Esophagus muscularis mucosa (tissue), 4 donors: ENCODE results near the gene ARHGAP4. TPM values are rescaled to one million over a fixed set of nuclear protein-coding genes. Genes with fewer than 3 reads are reported as not detected.

ENCODE experiments used
- DNase-seq: peaks from one replicate; pipeline ENCODE4 v3.0.0-alpha.2; 2017; ENCODE audit errors: extremely low spot score
- H3K27ac ChIP-seq, 4 donors: fragments of 200-600 bp; sonication (generic); replicated peaks in 1 of 4; 1 replicate in 3 of 4; 2 replicates in 1 of 4; pipeline ENCODE4 v1.5.1; 2016 to 2019; ENCODE audit warnings: mild to moderate bottlenecking in 1 of 4
- H3K27me3 ChIP-seq, 4 donors: fragments of 200-600 bp; sonication (generic); one replicate each; pipeline versions ENCODE4 v1.5.1 to v1.6.0; 2016 to 2019
- H3K36me3 ChIP-seq, 4 donors: fragments of 200-600 bp; sonication (generic); one replicate each; pipeline ENCODE4 v1.5.1; 2016 to 2019
- H3K4me1 ChIP-seq, 4 donors: fragments of 200-600 bp; sonication (generic); one replicate each; pipeline ENCODE4 v1.5.1; 2016 to 2019
- H3K4me3 ChIP-seq, 4 donors: fragments of 200-600 bp; sonication (generic); 1 replicate in 2 of 4; 2 replicates in 2 of 4; pipeline ENCODE4 v1.5.1; 2016 to 2019; ENCODE audit warnings: mild to moderate bottlenecking in 4 of 4, moderate library complexity in 1 of 4
- H3K9me3 ChIP-seq, 4 donors: fragments of 200-600 bp; sonication (generic); 1 replicate in 3 of 4; 2 replicates in 1 of 4; pipeline ENCODE4 v1.5.1; 2016 to 2019
- EP300 ChIP-seq: sonication (generic); formaldehyde crosslinking; IDR thresholded peaks from one replicate; pipeline ENCODE4 v1.6.1; 2017; ENCODE audit warnings: antibody characterized with exemption
- POLR2A ChIP-seq: fragments of 450-650 bp; IDR thresholded peaks from one replicate; pipeline ENCODE4 v1.6.1; 2017; ENCODE audit warnings: antibody characterized with exemption, moderate library complexity, mild to moderate bottlenecking, low read depth
- POLR2AphosphoS5 ChIP-seq, 2 donors: sonication (generic); formaldehyde crosslinking; IDR thresholded peaks; one replicate each; pipeline ENCODE4 v1.6.1; 2017; ENCODE audit warnings: antibody characterized with exemption in 2 of 2
- WGBS: methylation state at CpG from one replicate; pipeline ENCODE4 v1.1.5; 2018; 5-methylcytosine and 5-hydroxymethylcytosine counted together
- intact Hi-C: fragments of 100-400 bp; cut with DNase I; formaldehyde crosslinking; loops from one replicate; pipeline ENCODE4 v1.15.1; 2023
- total RNA-seq, 4 donors: library from RNA; depleted of rRNA; stranded (reverse); fragments of >200 nt; gene quantifications; one replicate each; pipeline versions ENCODE4 v1.1.0 to v1.2.1, GENCODE V29; 2016
- TF ChIP-seq, protein P1 (sequence below), 3 experiments: fragments of 200-600 bp in 2 of 3; fragments of 450-650 bp in 1 of 3; sonication (generic) in 2 of 3; IDR thresholded peaks; one replicate each; pipeline ENCODE4 v1.5.1; 2017 to 2019; ENCODE audit warnings: antibody characterized with exemption in 3 of 3, mild to moderate bottlenecking in 2 of 3, moderate library complexity in 1 of 3

The ARHGAP4 gene
- total RNA-seq, 4 donors from 2014 or later: 15.9 to 22.4 (median 17.7) TPM

DNA sequence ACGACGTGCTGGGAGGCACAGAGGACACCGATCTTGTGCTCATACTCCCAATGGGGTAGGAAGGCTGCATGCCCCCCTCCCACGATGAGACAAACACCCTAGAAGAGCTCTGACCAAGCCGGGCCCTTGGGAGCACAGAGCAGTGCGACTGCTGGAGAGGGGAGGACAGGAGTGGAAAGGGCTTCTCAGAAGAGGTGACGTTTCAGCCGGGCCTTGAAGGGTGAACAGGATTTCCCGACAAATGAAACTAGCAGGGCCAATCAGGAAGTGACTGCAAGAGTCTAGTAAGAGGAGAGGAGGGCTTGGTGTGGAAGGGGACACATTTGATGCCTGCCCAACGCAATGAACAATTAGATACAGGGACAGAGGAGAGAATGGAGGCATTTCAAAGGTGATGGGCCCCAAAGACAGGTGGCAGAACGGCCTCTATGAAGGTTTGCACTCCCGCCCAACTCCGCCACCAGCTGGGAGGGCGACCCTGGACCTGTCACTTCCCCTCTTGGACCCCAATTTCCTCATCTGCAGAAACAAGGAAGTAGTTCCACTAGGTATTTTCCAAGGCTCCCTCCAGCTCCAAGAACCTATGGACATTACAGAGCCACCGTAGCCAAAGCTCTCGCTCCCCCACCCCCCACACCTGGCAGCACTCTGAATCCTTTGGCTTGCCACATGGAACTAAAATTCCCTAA is 41.6 kb upstream of the ARHGAP4 start:
- Histone ChIP-seq H3K4me3 (peak overlapping the region in 1 of 4 donors; percentile 16), H3K27ac (peak overlapping the region; percentile 95 to 99 (median 98)), H3K27me3 (no peaks in the 10 kb centered on the region), H3K4me1 (peaks cover 41 to 62% (median 54%) of the 10 kb centered on the region in 4 donors), H3K36me3 (peaks cover 0 to 19% (median 16%) of the 10 kb centered on the region in 4 donors), H3K9me3 (no peaks in the 10 kb centered on the region)
- no peak for TF ChIP-seq POLR2A
- TF ChIP-seq POLR2AphosphoS5 (IDR thresholded peaks at IDR 0.05): no peak
- TF ChIP-seq EP300: no peak
- TF ChIP-seq, protein P1, sequence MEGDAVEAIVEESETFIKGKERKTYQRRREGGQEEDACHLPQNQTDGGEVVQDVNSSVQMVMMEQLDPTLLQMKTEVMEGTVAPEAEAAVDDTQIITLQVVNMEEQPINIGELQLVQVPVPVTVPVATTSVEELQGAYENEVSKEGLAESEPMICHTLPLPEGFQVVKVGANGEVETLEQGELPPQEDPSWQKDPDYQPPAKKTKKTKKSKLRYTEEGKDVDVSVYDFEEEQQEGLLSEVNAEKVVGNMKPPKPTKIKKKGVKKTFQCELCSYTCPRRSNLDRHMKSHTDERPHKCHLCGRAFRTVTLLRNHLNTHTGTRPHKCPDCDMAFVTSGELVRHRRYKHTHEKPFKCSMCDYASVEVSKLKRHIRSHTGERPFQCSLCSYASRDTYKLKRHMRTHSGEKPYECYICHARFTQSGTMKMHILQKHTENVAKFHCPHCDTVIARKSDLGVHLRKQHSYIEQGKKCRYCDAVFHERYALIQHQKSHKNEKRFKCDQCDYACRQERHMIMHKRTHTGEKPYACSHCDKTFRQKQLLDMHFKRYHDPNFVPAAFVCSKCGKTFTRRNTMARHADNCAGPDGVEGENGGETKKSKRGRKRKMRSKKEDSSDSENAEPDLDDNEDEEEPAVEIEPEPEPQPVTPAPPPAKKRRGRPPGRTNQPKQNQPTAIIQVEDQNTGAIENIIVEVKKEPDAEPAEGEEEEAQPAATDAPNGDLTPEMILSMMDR (IDR thresholded peaks at IDR 0.05): no peak
- no peak for DNase-seq
- 67% methylated on average over 16 of the region's 16 CpGs for WGBS
- intact Hi-C loops: no loop called here

DNA sequence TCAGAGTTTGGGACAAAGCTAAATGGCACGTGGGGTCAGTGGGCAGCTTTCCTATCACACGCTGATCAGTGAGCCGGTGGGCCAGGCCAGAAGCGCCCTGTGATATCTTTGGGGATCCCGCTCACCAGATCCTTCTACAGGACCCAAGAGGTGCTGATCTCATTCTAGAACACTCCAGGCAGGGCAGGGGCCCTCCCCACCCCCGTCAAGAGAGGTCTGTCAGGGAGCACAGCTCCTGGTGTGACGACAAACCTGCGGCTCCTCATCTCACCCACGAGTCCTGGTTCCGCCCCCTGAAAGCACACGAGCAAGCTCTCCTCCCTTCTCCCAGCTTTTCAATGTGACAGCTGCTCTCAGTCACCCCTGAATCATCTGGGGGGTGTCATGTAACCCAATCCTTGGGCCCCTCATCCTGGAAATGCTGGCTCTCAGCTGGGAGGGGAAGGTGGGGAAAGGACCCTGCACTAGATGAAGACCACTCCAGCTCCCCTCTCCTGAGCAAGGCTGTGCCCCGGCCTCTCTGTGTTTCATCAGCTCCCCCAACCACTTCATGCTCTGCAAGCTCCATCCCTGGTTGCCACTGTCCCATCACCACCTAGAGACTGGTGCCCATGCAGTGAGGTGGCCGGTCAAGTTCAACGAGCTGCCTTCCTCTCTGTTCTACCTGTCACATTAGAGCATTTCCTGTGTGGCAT is 40.9 kb upstream of the ARHGAP4 start:
- peaks cover 41 to 62% (median 54%) of the 10 kb centered on the region in 4 donors for H3K4me1 ChIP-seq
- H3K27ac ChIP-seq: peak overlapping the region; percentile 95 to 99 (median 98)
- TF ChIP-seq, protein P1 (IDR thresholded peaks at IDR 0.05): no peak
- TF ChIP-seq POLR2AphosphoS5 (IDR thresholded peaks at IDR 0.05): no peak
- no peak for TF ChIP-seq EP300
- TF ChIP-seq POLR2A: no peak
- peak overlapping the region in 1 of 4 donors; percentile 16 for H3K4me3 ChIP-seq
- intact Hi-C loops: no loop called here
- H3K27me3 ChIP-seq: no peaks in the 10 kb centered on the region
- no peak for DNase-seq
- H3K36me3 ChIP-seq: peaks cover 3 to 26% (median 23%) of the 10 kb centered on the region in 4 donors
- H3K9me3 ChIP-seq: no peaks in the 10 kb centered on the region
- 69% methylated on average over 9 of the region's 14 CpGs for WGBS

DNA sequence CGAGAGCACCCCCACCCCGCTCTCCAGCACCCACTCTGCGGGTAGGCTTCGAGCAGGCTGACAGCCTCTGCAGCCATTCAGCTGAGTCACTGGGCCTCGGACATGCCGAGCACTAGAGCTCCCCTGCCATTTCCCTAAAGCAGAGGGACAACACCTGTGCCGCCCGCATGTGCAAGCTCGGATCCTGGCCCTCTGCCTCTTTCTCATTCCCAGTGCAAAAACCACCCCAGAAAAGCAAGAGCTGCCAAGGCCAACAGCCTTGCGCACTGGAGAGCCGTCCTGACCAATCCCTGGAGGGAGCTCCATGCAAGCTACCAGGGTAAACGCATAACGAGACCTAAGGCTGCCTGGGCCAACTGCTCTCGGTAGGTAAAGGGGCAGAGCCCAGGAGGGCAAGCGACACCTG is 40.2 kb upstream of the ARHGAP4 start:
- Histone ChIP-seq H3K9me3 (no peaks in the 10 kb centered on the region), H3K4me1 (peaks cover 41 to 62% (median 54%) of the 10 kb centered on the region in 4 donors), H3K36me3 (peaks cover 9 to 33% (median 30%) of the 10 kb centered on the region in 4 donors), H3K27me3 (no peaks in the 10 kb centered on the region), H3K27ac (peak overlapping the region; percentile 95 to 99 (median 98)), H3K4me3 (no peak overlapping the region)
- intact Hi-C loops: no loop called here
- no peak for TF ChIP-seq POLR2A
- peak; percentile 13 to 19 for TF ChIP-seq POLR2AphosphoS5 (IDR thresholded peaks at IDR 0.05)
- no peak for DNase-seq
- 53% methylated on average over 6 of the region's 15 CpGs for WGBS

DNA sequence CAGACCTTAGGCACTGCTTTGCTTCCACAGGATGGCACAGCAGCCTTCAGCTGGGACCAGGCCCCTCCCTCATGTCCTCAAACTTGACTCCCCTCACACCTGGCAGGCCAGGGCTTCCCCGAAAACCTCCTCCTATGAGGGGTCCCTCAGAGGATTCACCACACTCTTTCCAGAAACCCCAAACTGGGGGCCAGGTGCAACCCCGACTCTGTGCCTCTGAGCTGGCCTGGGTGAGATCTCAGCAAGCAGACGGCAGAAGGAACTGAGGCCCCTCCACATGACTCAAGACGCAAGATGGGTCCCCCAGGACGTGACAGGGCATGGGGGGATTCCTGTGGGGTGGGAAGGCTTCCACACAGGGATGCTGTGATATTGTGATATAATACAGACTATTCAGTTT is 39.3 kb upstream of the ARHGAP4 start:
- no peak overlapping the region for H3K4me3 ChIP-seq
- intact Hi-C loops: no loop called here

DNA sequence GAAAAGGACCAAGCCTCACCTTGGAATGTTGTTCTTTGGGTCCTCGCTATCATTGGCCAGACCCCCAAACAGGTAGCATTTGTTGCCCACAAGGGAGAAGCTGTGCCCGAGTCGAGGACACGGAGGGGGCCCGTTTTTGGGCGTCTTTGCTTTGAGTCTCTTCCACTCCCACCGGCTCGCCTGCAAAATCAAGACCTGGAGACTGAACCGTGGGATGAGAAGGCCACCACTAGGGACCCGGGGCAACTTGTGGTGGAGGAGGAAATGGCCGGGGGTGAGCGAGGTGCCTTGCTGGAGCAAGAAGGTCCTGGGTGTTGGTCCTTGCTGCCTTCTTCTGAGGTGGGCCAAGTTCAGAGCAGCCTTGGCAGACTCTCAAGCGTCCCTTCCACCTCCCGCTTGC is 38.0 kb upstream of the ARHGAP4 start:
- no peaks in the 10 kb centered on the region for H3K9me3 ChIP-seq
- no peak overlapping the region for H3K4me3 ChIP-seq
- no peak overlapping the region for H3K27ac ChIP-seq
- H3K27me3 ChIP-seq: no peaks in the 10 kb centered on the region
- no peak for TF ChIP-seq POLR2A
- TF ChIP-seq EP300: no peak
- TF ChIP-seq, protein P1 (IDR thresholded peaks at IDR 0.05): no peak
- TF ChIP-seq POLR2AphosphoS5 (IDR thresholded peaks at IDR 0.05): no peak
- intact Hi-C loops: no loop called here
- DNase-seq: no peak
- H3K36me3 ChIP-seq: peaks cover 20 to 55% (median 51%) of the 10 kb centered on the region in 4 donors
- WGBS: 92% methylated on average over 13 of the region's 14 CpGs
- H3K4me1 ChIP-seq: peaks cover 36 to 52% (median 46%) of the 10 kb centered on the region in 4 donors

More for the DNA sequence above, 39.3 kb upstream of the ARHGAP4 start:
- H3K36me3 ChIP-seq: peaks cover 15 to 42% (median 38%) of the 10 kb centered on the region in 4 donors
- DNase-seq: no peak
- 85% methylated on average over 4 of the region's 5 CpGs for WGBS
- H3K4me1 ChIP-seq: peaks cover 41 to 62% (median 54%) of the 10 kb centered on the region in 4 donors
- no peaks in the 10 kb centered on the region for H3K9me3 ChIP-seq
- TF ChIP-seq POLR2AphosphoS5 (IDR thresholded peaks at IDR 0.05) (no peak), POLR2A (no peak), EP300 (no peak)
- TF ChIP-seq, protein P1 (IDR thresholded peaks at IDR 0.05): no peak
- peak overlapping the region in 3 of 4 donors; percentile 95 to 99 (median 98) for H3K27ac ChIP-seq
- H3K27me3 ChIP-seq: no peaks in the 10 kb centered on the region
